ENCODE data around the gene BEAN1.

DNA sequence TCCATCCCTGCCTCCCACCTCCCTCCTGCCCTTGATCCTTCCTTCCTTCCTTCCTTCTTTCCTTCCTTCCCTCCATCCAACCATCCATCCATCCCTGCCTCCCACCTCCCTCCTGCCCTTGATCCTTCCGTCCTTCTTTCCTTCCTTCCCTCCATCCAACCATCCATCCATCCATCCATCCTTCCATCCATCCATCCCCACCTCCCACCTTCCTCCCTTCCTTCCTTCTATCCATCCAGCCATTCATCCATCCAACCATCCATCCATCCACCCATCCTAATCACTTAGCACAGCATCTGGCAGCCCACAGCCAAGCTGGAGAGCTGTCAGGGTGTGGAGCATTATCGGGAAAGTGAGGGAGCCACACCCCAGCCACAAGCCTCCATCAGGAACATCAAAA is 68.3 kb downstream of the BEAN1 start:
- TF ChIP-seq POLR2AphosphoS5 (IDR thresholded peaks at IDR 0.05): no peak
- TF ChIP-seq, protein P1, sequence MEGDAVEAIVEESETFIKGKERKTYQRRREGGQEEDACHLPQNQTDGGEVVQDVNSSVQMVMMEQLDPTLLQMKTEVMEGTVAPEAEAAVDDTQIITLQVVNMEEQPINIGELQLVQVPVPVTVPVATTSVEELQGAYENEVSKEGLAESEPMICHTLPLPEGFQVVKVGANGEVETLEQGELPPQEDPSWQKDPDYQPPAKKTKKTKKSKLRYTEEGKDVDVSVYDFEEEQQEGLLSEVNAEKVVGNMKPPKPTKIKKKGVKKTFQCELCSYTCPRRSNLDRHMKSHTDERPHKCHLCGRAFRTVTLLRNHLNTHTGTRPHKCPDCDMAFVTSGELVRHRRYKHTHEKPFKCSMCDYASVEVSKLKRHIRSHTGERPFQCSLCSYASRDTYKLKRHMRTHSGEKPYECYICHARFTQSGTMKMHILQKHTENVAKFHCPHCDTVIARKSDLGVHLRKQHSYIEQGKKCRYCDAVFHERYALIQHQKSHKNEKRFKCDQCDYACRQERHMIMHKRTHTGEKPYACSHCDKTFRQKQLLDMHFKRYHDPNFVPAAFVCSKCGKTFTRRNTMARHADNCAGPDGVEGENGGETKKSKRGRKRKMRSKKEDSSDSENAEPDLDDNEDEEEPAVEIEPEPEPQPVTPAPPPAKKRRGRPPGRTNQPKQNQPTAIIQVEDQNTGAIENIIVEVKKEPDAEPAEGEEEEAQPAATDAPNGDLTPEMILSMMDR (IDR thresholded peaks at IDR 0.05): no peak

Measured in suprapubic skin (tissue), 3 donors.